ENCODE measurements around the gene GOLGA3. TPM values are rescaled to one million over a fixed set of nuclear protein-coding genes. Genes with fewer than 3 reads are reported as not detected.

Gene GOLGA3
- total and polyA plus RNA-seq, 9 of the 15 experiments (the other 6 are each of a cell fraction or from before 2014, with no cell fraction given): 1.9 to 48.1 (median 18.4) TPM

DNA sequence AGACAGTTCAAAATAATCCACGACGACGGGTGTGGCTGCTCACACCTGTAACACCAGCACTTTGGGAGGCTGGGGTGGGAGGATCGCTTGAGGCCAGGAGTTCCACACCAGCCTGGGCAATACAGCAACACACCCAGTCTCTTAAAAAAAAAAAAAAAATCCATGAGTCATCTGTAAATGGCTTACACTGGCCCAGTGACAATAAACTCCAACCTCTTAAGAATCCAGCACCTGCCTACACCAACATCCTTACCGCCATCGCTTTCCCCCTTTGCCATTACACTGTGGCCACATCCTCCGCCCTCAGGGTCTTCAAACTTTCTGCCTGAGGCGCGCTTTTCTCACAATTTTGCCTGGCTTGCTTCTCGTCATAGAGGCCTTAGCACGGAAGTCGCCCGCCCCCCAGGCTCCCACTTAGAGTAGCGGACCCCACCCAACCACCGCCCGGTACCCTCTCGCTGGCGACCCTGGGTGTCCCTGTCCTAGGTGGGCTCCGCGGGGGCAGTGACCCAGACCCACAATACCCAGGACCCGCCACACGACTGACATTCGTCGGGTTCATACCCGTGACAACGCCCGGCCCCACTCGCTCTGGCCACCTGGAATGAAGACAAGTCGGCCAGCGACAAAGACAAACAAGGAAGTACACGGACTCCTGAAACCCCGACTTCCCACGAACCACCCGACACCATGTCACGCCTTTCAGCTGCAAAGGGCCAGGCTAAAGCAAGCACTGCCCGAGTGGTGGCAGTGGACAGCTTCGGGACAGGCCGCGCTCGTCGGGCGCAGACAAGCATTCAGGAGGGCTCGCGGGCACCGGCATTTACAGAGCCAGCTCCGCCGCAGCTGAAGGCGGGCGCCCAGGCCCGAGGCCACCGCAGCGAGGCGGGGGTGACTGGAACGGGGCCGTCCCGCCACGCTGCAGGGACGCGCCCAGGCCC lies 636 bp downstream of the GOLGA3 start (continued):
- TF ChIP-seq, protein P1, sequence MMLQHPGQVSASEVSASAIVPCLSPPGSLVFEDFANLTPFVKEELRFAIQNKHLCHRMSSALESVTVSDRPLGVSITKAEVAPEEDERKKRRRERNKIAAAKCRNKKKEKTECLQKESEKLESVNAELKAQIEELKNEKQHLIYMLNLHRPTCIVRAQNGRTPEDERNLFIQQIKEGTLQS (IDR thresholded peaks at IDR 0.05): peak; percentile 60
- TF ChIP-seq, protein P1 (CRISPR knock-in tag; conservative IDR thresholded peaks at IDR 0.05): no peak
- TF ChIP-seq TAF7 (tag; IDR thresholded peaks at IDR 0.05) (no peak), ZNF197 (CRISPR knock-in tag; IDR thresholded peaks at IDR 0.05; ENCODE audit: low read depth) (no peak), HLTF (IDR thresholded peaks at IDR 0.05) (no peak), HCFC1 (IDR thresholded peaks at IDR 0.05; ENCODE audit: low read depth, low read length) (no peak), ZNF143 (CRISPR knock-in tag; IDR thresholded peaks at IDR 0.05) (0 out of 2 replicates have a peak, but pooled peaks have one; percentile 6), THRAP3 (IDR thresholded peaks at IDR 0.05; ENCODE audit: borderline replicate concordance) (no peak), ZNF311 (CRISPR knock-in tag; IDR thresholded peaks at IDR 0.05) (no peak), SIN3A (IDR thresholded peaks at IDR 0.05; ENCODE audit: borderline replicate concordance in 2 of 2, control insufficient read depth in 1 of 2, low read depth in 2 of 2, low read length in 2 of 2) (no peak), MAFF (IDR thresholded peaks at IDR 0.05; ENCODE audit: low read length) (peak; percentile 40; the same call in 1 of the 2 replicates), CHD1 (IDR thresholded peaks at IDR 0.05; ENCODE audit: low read length) (no peak)
- TF ChIP-seq, protein P2, sequence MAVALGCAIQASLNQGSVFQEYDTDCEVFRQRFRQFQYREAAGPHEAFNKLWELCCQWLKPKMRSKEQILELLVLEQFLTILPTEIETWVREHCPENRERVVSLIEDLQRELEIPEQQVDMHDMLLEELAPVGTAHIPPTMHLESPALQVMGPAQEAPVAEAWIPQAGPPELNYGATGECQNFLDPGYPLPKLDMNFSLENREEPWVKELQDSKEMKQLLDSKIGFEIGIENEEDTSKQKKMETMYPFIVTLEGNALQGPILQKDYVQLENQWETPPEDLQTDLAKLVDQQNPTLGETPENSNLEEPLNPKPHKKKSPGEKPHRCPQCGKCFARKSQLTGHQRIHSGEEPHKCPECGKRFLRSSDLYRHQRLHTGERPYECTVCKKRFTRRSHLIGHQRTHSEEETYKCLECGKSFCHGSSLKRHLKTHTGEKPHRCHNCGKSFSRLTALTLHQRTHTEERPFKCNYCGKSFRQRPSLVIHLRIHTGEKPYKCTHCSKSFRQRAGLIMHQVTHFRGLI (CRISPR knock-in tag; IDR thresholded peaks at IDR 0.05): no peak
- TF ChIP-seq, protein P3, sequence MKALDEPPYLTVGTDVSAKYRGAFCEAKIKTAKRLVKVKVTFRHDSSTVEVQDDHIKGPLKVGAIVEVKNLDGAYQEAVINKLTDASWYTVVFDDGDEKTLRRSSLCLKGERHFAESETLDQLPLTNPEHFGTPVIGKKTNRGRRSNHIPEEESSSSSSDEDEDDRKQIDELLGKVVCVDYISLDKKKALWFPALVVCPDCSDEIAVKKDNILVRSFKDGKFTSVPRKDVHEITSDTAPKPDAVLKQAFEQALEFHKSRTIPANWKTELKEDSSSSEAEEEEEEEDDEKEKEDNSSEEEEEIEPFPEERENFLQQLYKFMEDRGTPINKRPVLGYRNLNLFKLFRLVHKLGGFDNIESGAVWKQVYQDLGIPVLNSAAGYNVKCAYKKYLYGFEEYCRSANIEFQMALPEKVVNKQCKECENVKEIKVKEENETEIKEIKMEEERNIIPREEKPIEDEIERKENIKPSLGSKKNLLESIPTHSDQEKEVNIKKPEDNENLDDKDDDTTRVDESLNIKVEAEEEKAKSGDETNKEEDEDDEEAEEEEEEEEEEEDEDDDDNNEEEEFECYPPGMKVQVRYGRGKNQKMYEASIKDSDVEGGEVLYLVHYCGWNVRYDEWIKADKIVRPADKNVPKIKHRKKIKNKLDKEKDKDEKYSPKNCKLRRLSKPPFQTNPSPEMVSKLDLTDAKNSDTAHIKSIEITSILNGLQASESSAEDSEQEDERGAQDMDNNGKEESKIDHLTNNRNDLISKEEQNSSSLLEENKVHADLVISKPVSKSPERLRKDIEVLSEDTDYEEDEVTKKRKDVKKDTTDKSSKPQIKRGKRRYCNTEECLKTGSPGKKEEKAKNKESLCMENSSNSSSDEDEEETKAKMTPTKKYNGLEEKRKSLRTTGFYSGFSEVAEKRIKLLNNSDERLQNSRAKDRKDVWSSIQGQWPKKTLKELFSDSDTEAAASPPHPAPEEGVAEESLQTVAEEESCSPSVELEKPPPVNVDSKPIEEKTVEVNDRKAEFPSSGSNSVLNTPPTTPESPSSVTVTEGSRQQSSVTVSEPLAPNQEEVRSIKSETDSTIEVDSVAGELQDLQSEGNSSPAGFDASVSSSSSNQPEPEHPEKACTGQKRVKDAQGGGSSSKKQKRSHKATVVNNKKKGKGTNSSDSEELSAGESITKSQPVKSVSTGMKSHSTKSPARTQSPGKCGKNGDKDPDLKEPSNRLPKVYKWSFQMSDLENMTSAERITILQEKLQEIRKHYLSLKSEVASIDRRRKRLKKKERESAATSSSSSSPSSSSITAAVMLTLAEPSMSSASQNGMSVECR (CRISPR knock-in tag; IDR thresholded peaks at IDR 0.05): peak; percentile 55; the same call in 1 of the 2 replicates
- TF ChIP-seq, protein P4, sequence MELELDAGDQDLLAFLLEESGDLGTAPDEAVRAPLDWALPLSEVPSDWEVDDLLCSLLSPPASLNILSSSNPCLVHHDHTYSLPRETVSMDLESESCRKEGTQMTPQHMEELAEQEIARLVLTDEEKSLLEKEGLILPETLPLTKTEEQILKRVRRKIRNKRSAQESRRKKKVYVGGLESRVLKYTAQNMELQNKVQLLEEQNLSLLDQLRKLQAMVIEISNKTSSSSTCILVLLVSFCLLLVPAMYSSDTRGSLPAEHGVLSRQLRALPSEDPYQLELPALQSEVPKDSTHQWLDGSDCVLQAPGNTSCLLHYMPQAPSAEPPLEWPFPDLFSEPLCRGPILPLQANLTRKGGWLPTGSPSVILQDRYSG (tag; conservative IDR thresholded peaks at IDR 0.05; ENCODE audit: low read depth): no peak
- TF ChIP-seq, protein P5, sequence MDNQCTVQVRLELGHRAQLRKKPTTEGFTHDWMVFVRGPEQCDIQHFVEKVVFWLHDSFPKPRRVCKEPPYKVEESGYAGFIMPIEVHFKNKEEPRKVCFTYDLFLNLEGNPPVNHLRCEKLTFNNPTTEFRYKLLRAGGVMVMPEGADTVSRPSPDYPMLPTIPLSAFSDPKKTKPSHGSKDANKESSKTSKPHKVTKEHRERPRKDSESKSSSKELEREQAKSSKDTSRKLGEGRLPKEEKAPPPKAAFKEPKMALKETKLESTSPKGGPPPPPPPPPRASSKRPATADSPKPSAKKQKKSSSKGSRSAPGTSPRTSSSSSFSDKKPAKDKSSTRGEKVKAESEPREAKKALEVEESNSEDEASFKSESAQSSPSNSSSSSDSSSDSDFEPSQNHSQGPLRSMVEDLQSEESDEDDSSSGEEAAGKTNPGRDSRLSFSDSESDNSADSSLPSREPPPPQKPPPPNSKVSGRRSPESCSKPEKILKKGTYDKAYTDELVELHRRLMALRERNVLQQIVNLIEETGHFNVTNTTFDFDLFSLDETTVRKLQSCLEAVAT (IDR thresholded peaks at IDR 0.05): peak in 1 of 2 experiments; percentile 77; a peak in 2 of 4 replicates
